B cell (primary cell): ENCODE results near the gene EPN2. TPM values are rescaled to one million over a fixed set of nuclear protein-coding genes. Genes with fewer than 3 reads are reported as not detected.

ENCODE experiments used
- ATAC-seq: fragments of 200-7000 bp; cut with Tn5 transposase; one replicate; pipeline ENCODE4 v1.10.0; 2021; ENCODE audit warnings: low read depth, mild to moderate bottlenecking, moderate number of reproducible peaks, moderate library complexity
- CTCF ChIA-PET: fragments of 350-600 bp; sonication (Branson Sonifier 250); formaldehyde crosslinking; loops from one replicate; lab custom pipeline; 2021; ENCODE audit warnings: antibody characterized with exemption, inconsistent platforms; lab: Charles Lee
- POLR2A ChIA-PET: fragments of 350-600 bp; sonication (Branson Sonifier 250); formaldehyde crosslinking; loops from one replicate; lab custom pipeline; 2021; ENCODE audit warnings: antibody characterized with exemption; lab: Charles Lee
- DNase-seq: peaks from one replicate; pipeline ENCODE4 v3.0.0; 2013
- H2AFZ ChIP-seq: 2 replicates; pipeline ENCODE4 v1.6.1; 2012; ENCODE audit warnings: mild to moderate bottlenecking, low read depth, low read length; ENCODE audit not compliant: insufficient read depth, poor library complexity, severe bottlenecking
- H3K27ac ChIP-seq, 2 donors: 1 replicate in 1 of 2; 2 replicates in 1 of 2; pipeline ENCODE4 v1.5.1; 2012 to 2013; ENCODE audit warnings: low read length in 2 of 2, mild to moderate bottlenecking in 2 of 2, moderate library complexity in 1 of 2
- H3K27me3 ChIP-seq, 4 experiments: fragments of 200-600 bp in 1 of 4; sonication (generic) in 1 of 4; replicated peaks in 1 of 4; 1 replicate in 2 of 4; 2 replicates in 2 of 4; pipeline versions ENCODE4 v1.6.1 to v1.7.0; 2013 to 2016; ENCODE audit warnings: low read length in 3 of 4, mild to moderate bottlenecking in 2 of 4, mixed read lengths in 1 of 4, moderate library complexity in 1 of 4; ENCODE audit not compliant: insufficient read depth in 4 of 4, control insufficient read depth in 3 of 4; ENCODE audit errors: control extremely low read depth in 1 of 4
- H3K36me3 ChIP-seq, 2 experiments: replicated peaks in 1 of 2; 1 replicate in 1 of 2; 2 replicates in 1 of 2; pipeline versions ENCODE4 v1.6.1 to v1.7.1; 2013; ENCODE audit warnings: low read length in 1 of 2; ENCODE audit not compliant: insufficient read depth in 2 of 2, control insufficient read depth in 1 of 2; ENCODE audit errors: control extremely low read depth in 1 of 2, extremely low read depth in 1 of 2
- H3K4me1 ChIP-seq, 2 donors: fragments of 200-600 bp in 1 of 2; sonication (generic) in 1 of 2; 1 replicate in 1 of 2; 2 replicates in 1 of 2; pipeline versions ENCODE4 v1.5.1 to v1.6.1; 2013 to 2017; ENCODE audit warnings: low read length in 2 of 2; ENCODE audit not compliant: control insufficient read depth in 2 of 2, insufficient read depth in 2 of 2
- H3K4me2 ChIP-seq: replicated peaks from 2 replicates; pipeline ENCODE3; 2012; ENCODE audit warnings: mild to moderate bottlenecking, low read depth, low read length; ENCODE audit not compliant: poor library complexity, severe bottlenecking
- H3K4me3 ChIP-seq, 5 experiments: fragments of 200-600 bp in 1 of 5; sonication (generic) in 1 of 5; 1 replicate in 3 of 5; 2 replicates in 2 of 5; pipeline versions ENCODE4 v1.5.1 to v1.7.0; 2011 to 2016; ENCODE audit warnings: low read length in 4 of 5, mild to moderate bottlenecking in 4 of 5, low read depth in 2 of 5, control low read depth in 1 of 5, moderate library complexity in 1 of 5; ENCODE audit not compliant: insufficient read depth in 1 of 5; ENCODE audit errors: control extremely low read depth in 1 of 5, extremely low read depth in 1 of 5
- H3K79me2 ChIP-seq: fragments of 200-600 bp; sonication (generic); one replicate; pipeline ENCODE4 v1.6.0; 2016; ENCODE audit warnings: low read length; ENCODE audit not compliant: control insufficient read depth, insufficient read depth
- H3K9ac ChIP-seq: fragments of 200-600 bp; sonication (generic); 2 replicates; pipeline ENCODE4 v1.6.1; 2017; ENCODE audit warnings: mild to moderate bottlenecking, low read length, moderate library complexity
- H3K9me3 ChIP-seq, 3 donors: one replicate each; pipeline versions ENCODE4 v1.6.1 to v1.7.1; 2013; ENCODE audit warnings: low read length in 2 of 3; ENCODE audit not compliant: control insufficient read depth in 2 of 3, insufficient read depth in 1 of 3; ENCODE audit errors: control extremely low read depth in 1 of 3
- H4K20me1 ChIP-seq: 2 replicates; pipeline ENCODE4 v1.6.0; 2012; ENCODE audit warnings: mild to moderate bottlenecking, low read length; ENCODE audit not compliant: insufficient read depth, control insufficient read depth, poor library complexity, severe bottlenecking
- H3K27ac Mint-ChIP-seq: one replicate; pipeline ENCODE4 v1.8.0; 2021; ENCODE audit warnings: mixed read lengths
- H3K27me3 Mint-ChIP-seq: one replicate; pipeline ENCODE4 v1.8.0; 2021; ENCODE audit warnings: mixed read lengths
- H3K4me1 Mint-ChIP-seq: one replicate; pipeline ENCODE4 v1.8.0; 2021; ENCODE audit warnings: mixed read lengths
- H3K4me3 Mint-ChIP-seq: one replicate; pipeline ENCODE4 v1.8.0; 2021; ENCODE audit warnings: mixed read lengths
- H3K9me3 Mint-ChIP-seq: one replicate; pipeline ENCODE4 v1.8.0; 2022; ENCODE audit warnings: mixed read lengths; ENCODE audit not compliant: insufficient read depth
- CTCF ChIP-seq: fragments of 200-600 bp; IDR thresholded peaks from one replicate; pipeline ENCODE4 v1.8.0; 2022; ENCODE audit warnings: antibody characterized with exemption, mild to moderate bottlenecking
- EZH2 ChIP-seq: IDR thresholded peaks from 2 replicates; pipeline ENCODE4 v1.6.1; 2012; ENCODE audit warnings: borderline replicate concordance, low read depth, mild to moderate bottlenecking, moderate library complexity, low read length; ENCODE audit not compliant: insufficient read depth, poor library complexity, severe bottlenecking
- WGBS: methylation state at CpG from one replicate; pipeline ENCODE4 v1.1.5; 2013; ENCODE audit warnings: missing lambda C conversion rate; ENCODE audit not compliant: insufficient coverage; 5-methylcytosine and 5-hydroxymethylcytosine counted together
- intact Hi-C: fragments of 100-400 bp; cut with micrococcal nuclease; formaldehyde crosslinking; loops from one replicate; pipeline ENCODE4 v1.10.0; 2022
- polyA plus RNA-seq: library from polyadenylated mRNA; depleted of rRNA; stranded (reverse); fragments of >200 nt; gene quantifications from 2 replicates; pipeline ENCODE4 v1.2.3, GENCODE V29; 2012
- total RNA-seq, 2 donors: library from RNA; stranded (reverse); fragments of 120-200 nt in 1 of 2; gene quantifications; 1 replicate in 1 of 2; 2 replicates in 1 of 2; pipeline versions ENCODE4 v1.2.3 to v1.2.4, GENCODE V29; 2013 to 2022

The EPN2 gene
- total and polyA plus RNA-seq, 2 donors (not counting 1 experiment from before 2014, with no cell fraction given) = 15.7 to 35.6 TPM

DNA sequence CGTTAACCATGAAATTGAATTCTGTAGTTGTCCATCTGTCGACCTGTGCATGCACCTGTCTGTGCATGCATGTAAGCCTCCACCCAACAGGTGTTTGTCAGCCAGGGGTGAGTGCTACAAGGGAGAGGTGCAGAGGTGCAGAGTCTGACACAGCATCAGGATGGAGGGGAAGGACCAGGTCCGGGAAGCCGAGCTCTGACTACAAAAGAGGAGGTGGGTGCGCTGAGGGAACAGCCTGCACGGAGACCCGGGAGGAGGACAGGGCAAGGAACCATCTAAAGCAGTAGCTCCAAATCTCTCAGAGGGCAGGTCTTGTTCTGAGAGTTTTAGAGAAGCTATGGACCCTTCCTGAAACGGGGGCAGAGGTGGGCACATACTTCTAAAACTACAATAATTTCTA is 71.2 kb downstream of the EPN2 start:
- CTCF ChIA-PET = interaction anchor here (0.7 to 6.1 kb wide), 2 partner anchors 10 to 30 kb away, joined by 3 to 37 read pairs; no protein-coding TSS in a partner anchor
- H3K9me3 ChIP-seq = no peaks in the 10 kb centered on the region
- WGBS = 83% methylated on average over 6 of the region's 8 CpGs
- no peak overlapping the region for H2AFZ ChIP-seq
- DNase-seq (no peak), ATAC-seq (no peak)
- no peak overlapping the region for H3K9ac ChIP-seq
- TF ChIP-seq EZH2 (no peak), CTCF (no peak)
- H3K4me1 ChIP-seq = peaks cover 52 to 54% of the 10 kb centered on the region in 2 donors
- no peak overlapping the region for H3K4me3 ChIP-seq
- H3K4me1 Mint-ChIP-seq = peaks cover 52% of the 10 kb centered on the region
- H3K36me3 ChIP-seq = peaks cover 0 to 9% of the 10 kb centered on the region in 2 experiments
- H3K4me2 ChIP-seq = no peak overlapping the region
- peaks cover 0 to 37% (median 3%) of the 10 kb centered on the region in 4 experiments for H3K27me3 ChIP-seq
- H3K9me3 Mint-ChIP-seq = no peaks in the 10 kb centered on the region
- H3K4me3 Mint-ChIP-seq = no peak overlapping the region
- H4K20me1 ChIP-seq = peaks cover 13% of the 10 kb centered on the region
- POLR2A ChIA-PET = no interaction called here
- H3K27me3 Mint-ChIP-seq = no peaks in the 10 kb centered on the region
- no peak overlapping the region for H3K27ac ChIP-seq
- intact Hi-C loops = loop anchor here (5.0 kb wide), 1 partner anchor 69 kb away; the partner anchor contains the start of gene MAPK7
- no peak overlapping the region for H3K27ac Mint-ChIP-seq
- peaks cover 10% of the 10 kb centered on the region for H3K79me2 ChIP-seq

DNA sequence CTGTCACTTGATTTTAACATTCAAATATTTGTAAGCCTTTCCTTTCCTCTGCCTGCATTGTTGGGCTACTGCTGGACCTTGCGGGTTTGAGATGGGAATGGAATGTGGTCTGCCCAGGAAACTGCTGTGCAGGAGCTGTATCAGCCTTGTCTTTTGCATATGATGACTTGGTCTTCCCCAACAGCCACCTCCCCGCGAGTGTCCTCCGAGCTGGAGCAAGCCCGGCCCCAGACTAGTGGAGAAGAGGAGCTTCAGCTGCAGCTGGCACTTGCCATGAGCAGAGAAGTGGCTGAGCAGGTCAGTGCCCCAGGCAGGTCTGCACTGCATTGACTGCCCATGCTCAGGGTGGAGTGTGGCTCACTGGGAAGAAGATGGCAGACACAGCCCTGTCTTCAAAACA is 72.5 kb downstream of the EPN2 start:
- no peak overlapping the region for H3K4me3 Mint-ChIP-seq
- H3K27me3 Mint-ChIP-seq = no peaks in the 10 kb centered on the region
- H3K4me1 Mint-ChIP-seq = peaks cover 40% of the 10 kb centered on the region
- Histone ChIP-seq H3K4me1 (peaks cover 39 to 41% of the 10 kb centered on the region in 2 donors), H3K9me3 (no peaks in the 10 kb centered on the region), H3K4me2 (no peak overlapping the region), H3K36me3 (peaks cover 0 to 10% of the 10 kb centered on the region in 2 experiments), H3K79me2 (peaks cover 10% of the 10 kb centered on the region), H2AFZ (no peak overlapping the region), H3K4me3 (no peak overlapping the region), H3K27ac (no peak overlapping the region), H4K20me1 (peaks cover 13% of the 10 kb centered on the region), H3K9ac (no peak overlapping the region), H3K27me3 (peaks cover 0 to 32% (median 3%) of the 10 kb centered on the region in 4 experiments)
- intact Hi-C loops = loop anchor here (5.0 kb wide), 1 partner anchor 68 kb away; the partner anchor contains the start of gene MAPK7
- CTCF ChIA-PET = interaction anchor here (6.1 kb wide), 1 partner anchor 28 kb away, joined by 37 read pairs; no protein-coding TSS in a partner anchor
- POLR2A ChIA-PET = no interaction called here
- no peaks in the 10 kb centered on the region for H3K9me3 Mint-ChIP-seq
- 100% methylated on average over 4 of the region's 5 CpGs for WGBS
- DNase-seq (no peak), ATAC-seq (no peak)
- no peak overlapping the region for H3K27ac Mint-ChIP-seq
- TF ChIP-seq CTCF (no peak), EZH2 (no peak)
